ENCODE data around the gene RUBCN.
A peak's percentile ranks its signal among the peaks of the same experiment; 100 is the strongest.
"Not testable (repeated sequence)": the region's sequence is repeated elsewhere in the genome, so short reads cannot be mapped to it uniquely, and the experiment has no call there.

Gene RUBCN

DNA sequence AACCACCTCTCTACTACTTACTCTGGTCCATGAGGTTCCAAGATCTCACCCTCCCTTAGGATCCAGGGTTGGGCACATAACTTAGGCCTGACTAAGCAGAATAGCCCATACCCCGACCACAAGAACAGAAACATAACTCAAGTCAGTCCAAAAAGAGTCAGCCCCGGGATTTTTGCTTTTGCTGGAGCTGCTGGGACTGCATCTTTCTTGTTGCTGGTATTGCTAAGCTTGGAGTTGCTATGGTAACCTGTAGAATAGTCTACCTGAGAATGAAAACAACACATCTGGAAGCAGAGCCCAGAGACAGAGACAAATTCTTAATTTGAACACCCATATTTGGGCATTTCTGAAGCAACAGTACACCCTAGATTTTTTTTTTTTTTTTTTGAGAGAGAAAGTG is 6.5 kb downstream of the RUBCN start:
- ATAC-seq = peak; percentile 76
- TF ChIP-seq GLIS3 (CRISPR knock-in tag; IDR thresholded peaks at IDR 0.05) (no peak), RARB (CRISPR knock-in tag; IDR thresholded peaks at IDR 0.05) (no peak), ZNF70 (CRISPR knock-in tag; IDR thresholded peaks at IDR 0.05) (no peak)

DNA sequence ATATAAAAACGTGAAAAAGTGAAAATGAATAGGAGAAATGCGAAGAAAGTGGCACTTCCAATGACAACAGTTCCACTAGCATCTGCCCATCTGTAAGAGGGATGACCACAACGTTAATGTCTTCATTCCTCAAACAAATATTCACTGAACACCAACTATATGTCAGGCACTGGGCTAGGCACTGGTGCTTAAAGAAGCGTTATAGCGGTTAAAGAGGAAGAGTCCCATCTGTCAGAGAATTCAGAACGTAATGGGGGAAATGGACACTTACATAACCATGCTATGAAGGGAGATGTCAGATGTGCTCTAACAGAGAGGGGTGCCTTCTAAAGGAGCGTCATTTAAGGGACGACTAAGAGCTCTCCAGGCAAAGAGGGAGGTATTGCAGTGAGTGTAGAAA is 8.2 kb downstream of the RUBCN start:
- TF ChIP-seq RARB (CRISPR knock-in tag; IDR thresholded peaks at IDR 0.05) = no peak
- ATAC-seq = no peak

DNA sequence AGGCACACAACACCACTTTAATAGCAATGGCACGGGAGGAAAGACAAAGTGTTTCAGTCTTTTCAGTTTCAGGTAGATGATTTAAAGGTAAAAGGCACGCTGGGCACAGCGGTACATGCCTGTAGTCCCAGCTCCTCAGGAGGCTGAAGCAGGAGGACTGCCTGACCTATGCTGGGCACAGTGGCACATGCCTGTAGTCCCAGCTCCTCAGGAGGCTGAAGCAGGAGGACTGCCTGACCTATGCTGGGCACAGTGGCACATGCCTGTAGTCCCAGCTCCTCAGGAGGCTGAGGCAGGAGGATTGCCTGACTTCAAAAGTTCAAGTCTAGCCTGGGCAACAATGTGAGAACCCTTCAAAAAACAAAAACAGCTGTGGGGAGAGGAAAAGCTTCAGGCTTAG is 8.8 kb downstream of the RUBCN start:
- ATAC-seq = not testable (repeated sequence)

DNA sequence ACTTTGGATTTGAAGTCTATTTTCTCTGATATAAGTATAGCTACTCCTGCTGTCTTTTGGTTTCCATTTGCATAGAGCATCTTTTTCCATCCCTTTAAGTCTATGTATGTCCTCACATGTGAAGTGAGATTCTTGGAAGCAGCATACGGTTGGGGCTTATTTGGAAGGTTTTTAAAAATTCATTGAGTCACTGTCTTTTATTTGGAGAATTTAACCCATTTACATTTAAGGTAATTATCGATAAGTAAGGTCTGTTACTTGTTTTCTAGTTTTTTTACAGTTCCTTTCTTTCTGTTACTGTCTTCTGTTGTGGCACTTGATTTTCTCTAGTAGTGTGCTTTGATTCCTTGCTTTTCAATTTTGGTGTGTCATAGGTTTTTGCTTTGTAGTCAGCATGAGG is 14.0 kb downstream of the RUBCN start:
- no peak for TF ChIP-seq CSDC2 (CRISPR knock-in tag; IDR thresholded peaks at IDR 0.05)
- TF ChIP-seq GLIS3 (CRISPR knock-in tag; IDR thresholded peaks at IDR 0.05) = no peak
- no peak for TF ChIP-seq ESRRG (CRISPR knock-in tag; IDR thresholded peaks at IDR 0.05)
- no peak for TF ChIP-seq BACH2 (CRISPR knock-in tag; IDR thresholded peaks at IDR 0.05; ENCODE audit: borderline replicate concordance)
- no peak for TF ChIP-seq PPARA (CRISPR knock-in tag; IDR thresholded peaks at IDR 0.05; ENCODE audit: borderline replicate concordance)
- TF ChIP-seq ZFP30 (CRISPR knock-in tag; IDR thresholded peaks at IDR 0.05) = no peak
- TF ChIP-seq TCF4 (CRISPR knock-in tag; IDR thresholded peaks at IDR 0.05; ENCODE audit: borderline replicate concordance) = no peak
- TF ChIP-seq, protein P1, sequence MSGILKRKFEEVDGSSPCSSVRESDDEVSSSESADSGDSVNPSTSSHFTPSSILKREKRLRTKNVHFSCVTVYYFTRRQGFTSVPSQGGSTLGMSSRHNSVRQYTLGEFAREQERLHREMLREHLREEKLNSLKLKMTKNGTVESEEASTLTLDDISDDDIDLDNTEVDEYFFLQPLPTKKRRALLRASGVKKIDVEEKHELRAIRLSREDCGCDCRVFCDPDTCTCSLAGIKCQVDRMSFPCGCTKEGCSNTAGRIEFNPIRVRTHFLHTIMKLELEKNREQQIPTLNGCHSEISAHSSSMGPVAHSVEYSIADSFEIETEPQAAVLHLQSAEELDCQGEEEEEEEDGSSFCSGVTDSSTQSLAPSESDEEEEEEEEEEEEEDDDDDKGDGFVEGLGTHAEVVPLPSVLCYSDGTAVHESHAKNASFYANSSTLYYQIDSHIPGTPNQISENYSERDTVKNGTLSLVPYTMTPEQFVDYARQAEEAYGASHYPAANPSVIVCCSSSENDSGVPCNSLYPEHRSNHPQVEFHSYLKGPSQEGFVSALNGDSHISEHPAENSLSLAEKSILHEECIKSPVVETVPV (CRISPR knock-in tag; IDR thresholded peaks at IDR 0.05) = no peak
- TF ChIP-seq TOX (CRISPR knock-in tag; IDR thresholded peaks at IDR 0.05; ENCODE audit: borderline replicate concordance) = no peak
- TF ChIP-seq, protein P2, sequence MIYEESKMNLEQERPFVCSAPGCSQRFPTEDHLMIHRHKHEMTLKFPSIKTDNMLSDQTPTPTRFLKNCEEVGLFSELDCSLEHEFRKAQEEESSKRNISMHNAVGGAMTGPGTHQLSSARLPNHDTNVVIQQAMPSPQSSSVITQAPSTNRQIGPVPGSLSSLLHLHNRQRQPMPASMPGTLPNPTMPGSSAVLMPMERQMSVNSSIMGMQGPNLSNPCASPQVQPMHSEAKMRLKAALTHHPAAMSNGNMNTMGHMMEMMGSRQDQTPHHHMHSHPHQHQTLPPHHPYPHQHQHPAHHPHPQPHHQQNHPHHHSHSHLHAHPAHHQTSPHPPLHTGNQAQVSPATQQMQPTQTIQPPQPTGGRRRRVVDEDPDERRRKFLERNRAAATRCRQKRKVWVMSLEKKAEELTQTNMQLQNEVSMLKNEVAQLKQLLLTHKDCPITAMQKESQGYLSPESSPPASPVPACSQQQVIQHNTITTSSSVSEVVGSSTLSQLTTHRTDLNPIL (CRISPR knock-in tag; IDR thresholded peaks at IDR 0.05; ENCODE audit: low read depth) = no peak
- TF ChIP-seq, protein P3, sequence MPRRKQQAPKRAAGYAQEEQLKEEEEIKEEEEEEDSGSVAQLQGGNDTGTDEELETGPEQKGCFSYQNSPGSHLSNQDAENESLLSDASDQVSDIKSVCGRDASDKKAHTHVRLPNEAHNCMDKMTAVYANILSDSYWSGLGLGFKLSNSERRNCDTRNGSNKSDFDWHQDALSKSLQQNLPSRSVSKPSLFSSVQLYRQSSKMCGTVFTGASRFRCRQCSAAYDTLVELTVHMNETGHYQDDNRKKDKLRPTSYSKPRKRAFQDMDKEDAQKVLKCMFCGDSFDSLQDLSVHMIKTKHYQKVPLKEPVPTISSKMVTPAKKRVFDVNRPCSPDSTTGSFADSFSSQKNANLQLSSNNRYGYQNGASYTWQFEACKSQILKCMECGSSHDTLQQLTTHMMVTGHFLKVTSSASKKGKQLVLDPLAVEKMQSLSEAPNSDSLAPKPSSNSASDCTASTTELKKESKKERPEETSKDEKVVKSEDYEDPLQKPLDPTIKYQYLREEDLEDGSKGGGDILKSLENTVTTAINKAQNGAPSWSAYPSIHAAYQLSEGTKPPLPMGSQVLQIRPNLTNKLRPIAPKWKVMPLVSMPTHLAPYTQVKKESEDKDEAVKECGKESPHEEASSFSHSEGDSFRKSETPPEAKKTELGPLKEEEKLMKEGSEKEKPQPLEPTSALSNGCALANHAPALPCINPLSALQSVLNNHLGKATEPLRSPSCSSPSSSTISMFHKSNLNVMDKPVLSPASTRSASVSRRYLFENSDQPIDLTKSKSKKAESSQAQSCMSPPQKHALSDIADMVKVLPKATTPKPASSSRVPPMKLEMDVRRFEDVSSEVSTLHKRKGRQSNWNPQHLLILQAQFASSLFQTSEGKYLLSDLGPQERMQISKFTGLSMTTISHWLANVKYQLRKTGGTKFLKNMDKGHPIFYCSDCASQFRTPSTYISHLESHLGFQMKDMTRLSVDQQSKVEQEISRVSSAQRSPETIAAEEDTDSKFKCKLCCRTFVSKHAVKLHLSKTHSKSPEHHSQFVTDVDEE (CRISPR knock-in tag; IDR thresholded peaks at IDR 0.05) = no peak
- no peak for TF ChIP-seq ZFP3 (CRISPR knock-in tag; IDR thresholded peaks at IDR 0.05)
- no peak for TF ChIP-seq OSR1 (CRISPR knock-in tag; IDR thresholded peaks at IDR 0.05)
- TF ChIP-seq ISL1 (CRISPR knock-in tag; IDR thresholded peaks at IDR 0.05) = no peak
- TF ChIP-seq ZNF8 (CRISPR knock-in tag; IDR thresholded peaks at IDR 0.05) = no peak
- no peak for TF ChIP-seq ARNTL (CRISPR knock-in tag; IDR thresholded peaks at IDR 0.05; ENCODE audit: borderline replicate concordance, low read depth)
- TF ChIP-seq SNAI2 (CRISPR knock-in tag; IDR thresholded peaks at IDR 0.05) = no peak
- TF ChIP-seq ZNF565 (CRISPR knock-in tag; conservative IDR thresholded peaks at IDR 0.05; ENCODE audit: low read depth) = no peak
- no peak for TF ChIP-seq ZC3H10 (CRISPR knock-in tag; IDR thresholded peaks at IDR 0.05)
- TF ChIP-seq, protein P4, sequence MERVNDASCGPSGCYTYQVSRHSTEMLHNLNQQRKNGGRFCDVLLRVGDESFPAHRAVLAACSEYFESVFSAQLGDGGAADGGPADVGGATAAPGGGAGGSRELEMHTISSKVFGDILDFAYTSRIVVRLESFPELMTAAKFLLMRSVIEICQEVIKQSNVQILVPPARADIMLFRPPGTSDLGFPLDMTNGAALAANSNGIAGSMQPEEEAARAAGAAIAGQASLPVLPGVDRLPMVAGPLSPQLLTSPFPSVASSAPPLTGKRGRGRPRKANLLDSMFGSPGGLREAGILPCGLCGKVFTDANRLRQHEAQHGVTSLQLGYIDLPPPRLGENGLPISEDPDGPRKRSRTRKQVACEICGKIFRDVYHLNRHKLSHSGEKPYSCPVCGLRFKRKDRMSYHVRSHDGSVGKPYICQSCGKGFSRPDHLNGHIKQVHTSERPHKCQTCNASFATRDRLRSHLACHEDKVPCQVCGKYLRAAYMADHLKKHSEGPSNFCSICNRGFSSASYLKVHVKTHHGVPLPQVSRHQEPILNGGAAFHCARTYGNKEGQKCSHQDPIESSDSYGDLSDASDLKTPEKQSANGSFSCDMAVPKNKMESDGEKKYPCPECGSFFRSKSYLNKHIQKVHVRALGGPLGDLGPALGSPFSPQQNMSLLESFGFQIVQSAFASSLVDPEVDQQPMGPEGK (CRISPR knock-in tag; IDR thresholded peaks at IDR 0.05; ENCODE audit: borderline replicate concordance) = no peak
- no peak for ATAC-seq

DNA sequence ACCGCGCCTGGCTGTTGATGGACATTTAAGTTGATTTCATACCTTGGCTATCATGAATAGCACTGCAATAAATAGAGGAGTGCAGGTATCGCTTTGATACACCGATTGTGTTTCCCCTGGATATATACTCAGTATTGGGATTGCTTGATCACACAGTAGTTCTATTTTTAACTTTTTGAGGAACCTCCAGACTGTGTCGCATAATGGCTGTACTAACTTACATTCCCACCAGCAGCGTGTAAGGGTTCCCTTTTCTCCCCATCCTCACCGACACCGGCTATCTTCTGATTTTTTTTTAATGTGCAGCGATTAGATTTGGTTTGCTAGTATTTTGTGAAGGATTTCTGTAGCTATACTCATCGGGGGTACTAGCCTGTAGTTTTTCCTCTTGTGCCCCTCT is 16.0 kb downstream of the RUBCN start:
- TF ChIP-seq ESRRG (CRISPR knock-in tag; IDR thresholded peaks at IDR 0.05) = no peak
- TF ChIP-seq, protein P1 (CRISPR knock-in tag; IDR thresholded peaks at IDR 0.05) = no peak
- TF ChIP-seq ARNTL (CRISPR knock-in tag; IDR thresholded peaks at IDR 0.05; ENCODE audit: borderline replicate concordance, low read depth) = no peak
- no peak for TF ChIP-seq BACH2 (CRISPR knock-in tag; IDR thresholded peaks at IDR 0.05; ENCODE audit: borderline replicate concordance)
- no peak for TF ChIP-seq RARB (CRISPR knock-in tag; IDR thresholded peaks at IDR 0.05)
- TF ChIP-seq ZNF8 (CRISPR knock-in tag; IDR thresholded peaks at IDR 0.05) = no peak
- TF ChIP-seq, protein P2 (CRISPR knock-in tag; IDR thresholded peaks at IDR 0.05; ENCODE audit: low read depth) = no peak
- TF ChIP-seq ZFP3 (CRISPR knock-in tag; IDR thresholded peaks at IDR 0.05) = no peak
- TF ChIP-seq, protein P4 (CRISPR knock-in tag; IDR thresholded peaks at IDR 0.05; ENCODE audit: borderline replicate concordance) = no peak
- no peak for TF ChIP-seq ZNF70 (CRISPR knock-in tag; IDR thresholded peaks at IDR 0.05)
- TF ChIP-seq TOX (CRISPR knock-in tag; IDR thresholded peaks at IDR 0.05; ENCODE audit: borderline replicate concordance) = no peak
- TF ChIP-seq ISL1 (CRISPR knock-in tag; IDR thresholded peaks at IDR 0.05) = no peak
- no peak for TF ChIP-seq ZC3H10 (CRISPR knock-in tag; IDR thresholded peaks at IDR 0.05)
- ATAC-seq = no peak
